IPS-NIHi7 (cell line): ENCODE measurements around the gene REPS2.
"Not testable (repeated sequence)": the region's sequence is repeated elsewhere in the genome, so short reads cannot be mapped to it uniquely, and the experiment has no call there.

Experiments
- DNase-seq: peaks from one replicate; pipeline ENCODE4 v3.0.0; 2012; ENCODE audit warnings: mixed read lengths; ENCODE audit errors: extremely low spot score

REPS2 gene

DNA sequence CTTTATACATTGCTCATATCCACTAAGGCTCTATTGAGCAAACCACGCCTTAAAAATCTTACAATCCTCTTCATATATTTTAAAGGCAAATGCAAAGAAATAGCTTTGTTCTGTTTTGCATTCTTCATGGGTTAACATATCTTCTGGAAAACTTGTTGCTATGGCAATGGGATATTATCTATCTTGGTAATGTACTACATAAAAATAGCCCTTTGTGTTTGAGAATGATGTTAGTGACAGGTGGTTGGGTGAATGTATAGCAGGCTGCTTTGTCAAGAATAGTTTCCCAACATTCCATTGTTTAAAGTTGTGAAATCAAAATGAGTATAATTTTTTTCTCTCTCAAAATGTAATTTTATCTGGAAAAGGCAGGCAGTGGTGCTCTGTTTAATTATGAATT, 16.8 kb downstream of the REPS2 start:
- DNase-seq: no peak

DNA sequence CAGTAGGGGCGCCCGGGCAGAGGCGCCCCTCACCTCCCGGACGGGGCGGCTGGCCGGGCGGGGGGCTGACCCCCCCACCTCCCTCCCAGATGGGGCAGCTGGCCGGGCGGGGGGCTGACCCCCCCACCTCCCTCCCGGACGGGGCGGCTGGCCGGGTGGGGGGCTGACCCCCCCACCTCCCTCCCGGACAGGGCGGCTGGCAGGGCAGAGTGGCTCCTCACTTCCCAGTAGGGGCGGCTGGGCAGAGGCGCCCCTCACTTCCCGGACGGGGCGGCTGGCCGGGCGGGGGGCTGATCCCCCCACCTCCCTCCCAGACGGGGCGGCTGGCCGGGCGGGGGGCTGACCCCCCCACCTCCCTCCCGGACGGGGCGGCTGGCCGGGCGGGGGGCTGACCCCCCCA, 18.5 kb downstream of the REPS2 start:
- DNase-seq: not testable (repeated sequence)

DNA sequence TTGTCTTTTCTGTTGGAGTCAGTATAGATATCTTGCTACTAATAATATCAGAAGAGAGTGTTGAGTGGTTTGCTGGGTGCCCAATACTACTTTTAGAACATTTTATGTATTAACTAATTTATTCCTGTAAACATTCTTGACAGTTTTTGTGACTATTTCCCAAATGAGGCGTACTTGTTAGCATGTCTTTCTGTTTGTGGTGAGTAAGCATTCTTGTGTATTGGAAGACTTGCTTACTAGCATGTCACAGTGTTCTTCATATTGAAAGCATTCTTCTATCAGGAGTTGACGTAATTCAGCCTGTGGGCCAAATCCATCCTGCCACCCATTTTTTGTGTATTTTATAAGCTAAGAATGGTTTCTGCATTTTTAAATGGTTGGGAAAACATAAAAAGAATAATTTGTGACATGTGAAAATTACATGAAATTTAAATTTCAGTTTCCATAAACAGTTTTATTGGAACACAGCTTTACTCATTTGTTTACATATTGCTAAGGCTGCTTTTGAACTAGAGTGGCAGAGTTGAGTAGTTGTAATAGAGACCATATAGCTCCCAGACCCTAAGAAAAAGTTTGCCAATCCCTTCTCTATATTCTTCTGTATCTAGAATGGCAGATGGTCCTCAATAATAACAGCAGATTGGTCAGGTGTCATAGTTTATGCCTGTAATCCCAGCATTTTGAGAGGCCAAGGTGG, 20.4 kb downstream of the REPS2 start:
- no peak for DNase-seq

DNA sequence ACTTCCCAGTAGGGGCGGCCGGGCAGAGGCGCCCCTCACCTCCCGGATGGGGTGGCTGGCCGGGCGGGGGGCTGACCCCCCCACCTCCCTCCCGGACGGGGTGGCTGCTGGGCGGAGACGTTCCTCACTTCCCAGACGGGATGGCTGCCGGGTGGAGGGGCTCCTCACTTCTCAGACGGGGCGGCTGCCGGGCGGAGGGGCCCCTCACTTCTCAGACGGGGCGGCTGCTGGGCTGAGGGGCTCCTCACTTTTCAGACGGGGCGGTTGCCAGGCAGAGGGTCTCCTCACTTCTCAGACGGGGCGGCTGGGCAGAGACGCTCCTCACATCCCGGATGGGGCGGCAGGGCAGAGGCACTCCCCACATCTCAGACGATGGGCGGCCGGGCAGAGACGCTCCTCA, 22.3 kb downstream of the REPS2 start:
- not testable (repeated sequence) for DNase-seq

DNA sequence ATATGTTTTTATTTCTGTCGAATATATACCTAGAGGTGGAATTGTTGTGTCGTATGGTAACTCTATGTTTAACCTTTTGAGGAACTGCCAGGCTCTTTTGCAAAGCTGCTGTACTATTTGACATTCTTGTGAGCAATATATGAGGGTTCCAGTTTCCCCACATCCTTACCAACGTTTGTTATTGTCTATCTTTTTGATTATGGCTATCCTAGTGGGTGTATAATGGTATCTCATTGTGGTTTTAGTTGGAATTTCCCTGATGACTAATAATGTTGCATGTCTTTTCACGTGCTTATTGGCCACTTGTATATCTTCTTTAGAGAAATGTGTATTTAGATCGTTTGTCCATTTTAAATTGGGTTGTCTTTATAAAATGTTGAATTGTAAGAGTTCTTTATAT, 24.5 kb downstream of the REPS2 start:
- DNase-seq: no peak

DNA sequence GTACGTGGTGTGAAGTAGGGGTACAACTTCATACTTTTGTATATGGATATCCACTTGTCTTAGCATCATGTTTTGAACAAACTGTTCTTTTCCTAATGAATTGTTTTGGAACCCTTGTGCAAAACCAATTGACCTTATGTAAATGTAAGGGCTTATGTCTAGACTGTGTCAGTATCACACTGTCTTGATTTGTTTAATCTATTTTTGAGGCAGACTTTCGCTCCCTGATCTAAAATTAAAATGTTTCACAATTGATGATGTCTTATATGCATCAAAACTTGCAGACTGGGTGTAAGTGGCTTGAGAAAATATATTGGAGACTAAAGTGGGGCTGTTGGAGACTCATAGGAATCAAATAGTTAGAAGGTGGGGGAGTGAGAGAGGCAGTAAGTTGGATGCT, 25.2 kb downstream of the REPS2 start:
- DNase-seq: no peak

DNA sequence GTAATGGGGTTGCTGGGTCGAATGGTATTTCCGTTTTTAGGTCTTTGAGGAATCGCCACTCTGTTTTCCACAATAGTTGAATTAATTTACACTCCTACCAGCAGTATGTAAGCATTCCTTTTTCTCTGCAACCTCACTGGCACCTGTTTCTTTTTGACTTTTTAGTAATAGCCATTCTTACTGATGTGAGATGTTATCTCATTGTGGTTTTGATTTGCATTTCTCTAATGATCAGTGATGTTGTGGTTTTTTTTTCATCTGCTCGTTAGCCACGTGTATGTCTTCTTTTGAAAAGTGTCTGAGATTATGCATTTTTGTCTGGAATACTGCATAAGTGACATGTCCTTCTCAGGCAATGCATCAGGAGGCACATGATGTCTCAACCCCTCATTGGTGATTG, 28.8 kb downstream of the REPS2 start:
- DNase-seq: no peak

DNA sequence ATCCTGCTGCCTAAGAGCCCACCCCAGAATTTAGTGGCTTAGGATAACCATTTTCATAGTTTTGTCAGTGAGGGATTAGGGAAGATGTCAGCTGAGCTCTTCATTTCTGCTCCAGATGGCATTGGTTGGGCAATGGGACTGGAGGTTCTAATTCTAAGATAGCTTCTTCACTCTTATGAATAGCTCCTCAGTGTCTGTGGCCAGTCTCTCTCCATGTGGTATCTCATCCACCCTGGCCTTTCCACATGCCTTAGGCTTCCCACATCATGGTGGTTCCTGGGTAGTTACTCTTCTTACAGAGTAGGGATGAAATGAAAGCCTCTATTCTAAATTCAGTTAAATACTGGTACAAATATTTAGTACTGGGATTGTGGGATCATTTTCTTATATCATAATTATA, 31.3 kb downstream of the REPS2 start:
- DNase-seq: no peak

DNA sequence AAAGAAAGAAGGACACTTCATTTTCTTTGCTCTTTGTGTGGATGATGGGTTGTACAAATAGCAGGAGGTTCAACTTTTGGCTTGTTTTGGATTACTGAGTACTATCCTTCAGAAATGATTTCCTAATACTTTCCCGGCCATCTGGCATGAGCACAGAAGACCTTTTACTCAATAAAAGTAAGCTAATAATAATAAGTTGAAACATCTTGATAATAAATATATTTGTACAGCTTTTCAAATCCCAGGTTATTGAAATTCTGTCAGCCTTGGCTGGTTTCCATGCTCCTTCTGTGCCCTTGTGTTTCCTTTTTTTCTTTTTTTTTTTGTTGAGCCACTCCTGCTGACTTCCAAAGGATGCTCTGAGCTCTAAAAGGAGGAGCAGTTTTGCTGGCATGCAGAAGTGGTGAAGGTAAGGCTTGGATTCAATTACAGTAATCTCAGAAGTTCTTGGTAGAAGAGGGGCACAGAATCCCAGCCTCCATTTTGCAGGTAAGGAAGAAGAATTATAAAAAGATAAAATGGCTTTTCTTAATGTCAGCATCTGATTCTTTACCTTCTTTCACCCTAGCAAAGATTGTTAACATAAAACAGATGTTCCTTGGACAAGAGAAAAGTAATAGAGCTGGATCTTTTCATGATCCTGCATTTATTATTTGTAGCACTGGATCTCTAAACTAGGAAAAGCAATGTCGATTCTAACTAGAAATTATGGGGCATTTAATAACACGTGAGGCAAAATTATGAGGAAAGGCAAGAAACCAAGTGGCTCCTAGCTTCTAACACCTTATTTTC, 31.9 kb downstream of the REPS2 start:
- no peak for DNase-seq

DNA sequence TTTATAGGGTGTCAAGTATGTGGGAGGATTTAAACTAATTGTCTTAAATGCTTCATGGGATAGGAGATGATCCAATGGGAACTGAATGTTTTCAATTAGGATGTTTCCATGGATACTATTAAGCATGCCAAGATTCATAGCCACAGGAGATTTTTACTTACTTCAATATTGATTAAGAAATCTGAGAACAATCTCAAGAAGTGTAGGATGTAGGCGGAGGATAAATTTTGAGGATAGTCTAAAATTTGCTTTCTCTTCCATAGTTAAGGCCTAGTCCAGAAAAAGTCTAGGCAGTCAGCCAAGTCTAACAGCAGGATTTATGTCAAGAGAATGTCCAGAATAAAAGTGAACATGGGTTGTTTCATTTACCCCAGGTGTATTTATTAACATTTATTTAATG, 32.8 kb downstream of the REPS2 start:
- no peak for DNase-seq

DNA sequence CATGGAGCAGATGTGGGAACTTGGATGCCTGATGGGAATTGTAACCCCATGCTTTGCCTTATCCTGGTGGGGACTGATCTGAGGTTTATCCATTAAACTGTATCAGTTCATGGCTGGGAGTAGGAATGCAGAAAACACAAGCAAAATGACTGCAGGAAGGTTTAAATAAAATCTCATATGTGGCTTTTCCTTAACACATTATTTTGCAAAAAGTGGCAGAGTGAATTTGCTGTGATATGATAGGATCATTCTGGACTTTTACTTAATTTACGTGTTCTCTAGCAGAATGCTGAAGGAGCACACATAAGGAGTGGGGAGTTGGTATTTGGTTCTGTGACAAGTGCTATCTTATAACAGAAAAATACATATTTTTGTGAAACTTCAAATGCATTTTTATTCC, 34.8 kb downstream of the REPS2 start:
- no peak for DNase-seq

DNA sequence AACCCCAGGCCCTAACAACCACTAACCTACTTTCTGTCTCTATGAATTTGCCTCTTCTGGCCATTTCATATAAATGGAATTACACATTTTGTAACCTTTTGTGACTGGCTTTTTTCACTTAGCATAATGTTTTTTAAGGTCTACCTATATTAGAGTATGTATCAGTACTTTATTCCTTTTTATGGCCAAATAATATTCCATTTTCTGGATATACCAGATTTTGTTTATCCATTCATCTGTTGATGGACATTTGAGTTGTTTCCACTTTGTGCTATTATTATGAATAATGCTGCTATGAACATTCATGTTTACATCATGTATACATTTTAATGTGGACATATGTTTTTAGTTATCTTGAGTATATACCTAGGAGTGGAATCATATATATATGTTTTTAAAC, 35.5 kb downstream of the REPS2 start:
- no peak for DNase-seq

DNA sequence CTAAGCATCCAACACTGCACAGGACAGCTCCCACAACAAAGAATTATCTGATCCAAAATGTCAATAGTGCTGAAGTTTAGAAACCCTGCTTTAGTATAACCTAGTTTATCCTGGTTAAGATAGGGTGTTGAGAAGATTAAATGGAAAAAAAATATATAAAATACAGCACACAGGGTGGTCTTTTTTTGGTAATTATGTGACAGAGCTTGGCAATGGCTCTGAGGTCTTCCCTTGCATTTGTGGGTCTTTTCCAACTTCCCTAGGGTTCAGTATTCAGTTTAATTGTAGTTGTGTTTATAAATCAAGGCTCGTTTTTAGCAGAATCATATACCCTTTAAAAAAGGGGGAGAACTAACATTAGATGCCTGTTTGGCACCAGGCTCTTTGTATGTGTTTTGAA, 36.6 kb downstream of the REPS2 start:
- no peak for DNase-seq

DNA sequence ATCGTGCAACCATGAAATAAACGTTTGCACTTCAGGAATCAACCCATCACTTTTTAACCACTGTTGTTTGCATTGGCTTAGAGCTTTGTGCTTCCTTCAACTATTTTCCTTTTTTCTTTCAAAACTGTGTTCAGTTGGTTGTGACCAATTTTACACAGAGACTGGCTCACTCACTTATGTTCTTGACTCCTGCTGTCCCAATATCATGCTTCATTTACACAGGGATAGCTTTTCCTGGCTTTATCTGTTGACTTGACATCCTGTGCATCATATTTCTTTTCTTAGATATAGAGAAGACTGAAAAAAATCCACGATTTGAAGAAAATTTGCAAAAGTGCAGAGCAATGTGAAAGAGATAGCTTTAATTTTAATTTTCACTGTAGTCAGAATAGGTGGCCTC, 38.8 kb downstream of the REPS2 start:
- DNase-seq: no peak

DNA sequence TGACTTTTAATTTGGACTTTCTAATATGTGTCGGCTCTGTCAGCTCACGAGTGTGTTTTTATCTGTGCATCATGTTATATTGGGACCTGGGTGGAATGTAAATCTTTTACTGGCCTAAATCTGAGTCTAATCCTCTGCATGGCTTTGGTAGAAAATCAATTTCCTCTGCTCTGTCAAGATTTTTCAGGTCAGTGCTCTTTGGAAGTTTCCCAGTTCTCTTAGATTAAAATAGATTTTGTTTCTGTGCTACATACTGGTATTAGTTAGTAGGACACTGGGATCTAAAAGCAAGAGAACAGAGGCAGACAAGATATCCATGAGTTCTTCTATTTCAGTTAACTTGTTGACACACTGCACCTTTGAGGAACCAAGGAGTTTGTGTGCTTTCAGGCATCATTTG, 39.7 kb downstream of the REPS2 start:
- DNase-seq: no peak

DNA sequence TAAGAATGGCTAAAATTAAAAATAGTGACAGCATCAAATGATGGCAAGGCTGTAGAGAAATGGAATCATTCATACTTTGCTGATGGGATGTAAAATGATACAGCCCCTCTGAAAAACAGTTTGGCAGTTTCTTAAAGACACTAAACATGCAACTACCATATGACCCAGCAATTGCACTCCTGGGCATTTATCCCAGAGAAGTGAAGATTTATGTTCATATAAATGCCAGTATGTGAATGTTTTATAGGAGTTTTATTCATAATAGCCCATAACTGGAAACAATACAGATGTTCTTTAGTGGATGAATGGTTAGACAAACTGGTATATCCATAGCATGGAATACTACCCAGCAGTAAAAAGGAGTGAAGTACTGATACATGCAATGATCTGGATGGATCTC, 43.3 kb downstream of the REPS2 start:
- DNase-seq: no peak

DNA sequence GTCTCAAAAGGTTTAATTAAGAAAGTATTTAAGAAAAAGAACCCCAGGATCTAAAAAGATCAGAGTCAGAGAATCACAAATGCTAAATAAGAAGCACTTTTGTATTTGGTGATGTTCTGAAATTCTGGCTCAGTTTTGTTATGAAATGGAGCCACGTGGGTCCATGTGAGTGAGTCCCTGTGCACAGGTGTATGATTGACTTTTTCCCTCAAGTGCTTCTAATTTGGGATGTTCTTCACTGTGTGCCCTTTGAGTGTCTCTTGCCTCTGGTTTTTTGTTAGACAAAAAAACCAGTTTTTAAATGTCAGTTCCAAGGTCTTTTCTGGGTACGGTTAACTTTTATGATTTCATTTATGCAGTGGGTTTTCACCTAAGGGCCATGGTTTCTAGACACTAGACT, 44.4 kb downstream of the REPS2 start:
- no peak for DNase-seq

DNA sequence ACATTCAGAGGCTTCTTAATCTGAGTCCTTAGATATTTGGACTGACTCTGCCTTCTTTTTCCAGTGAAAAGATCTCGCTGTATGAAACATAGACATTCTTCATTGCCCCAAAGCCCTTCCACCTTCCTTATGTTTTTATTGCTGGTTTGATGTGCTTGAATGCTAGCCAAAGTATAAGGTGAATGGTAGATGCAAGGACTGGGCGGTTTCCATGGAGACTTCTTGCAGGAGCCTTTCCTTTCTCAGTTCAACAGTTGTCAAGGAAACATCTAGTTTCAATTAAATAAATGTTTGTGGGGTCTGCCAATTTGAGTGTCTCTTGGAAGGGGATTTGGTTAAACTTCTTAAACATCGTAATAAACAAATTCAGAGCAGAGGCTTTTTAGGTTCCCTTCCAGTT, 46.0 kb downstream of the REPS2 start:
- DNase-seq: no peak

DNA sequence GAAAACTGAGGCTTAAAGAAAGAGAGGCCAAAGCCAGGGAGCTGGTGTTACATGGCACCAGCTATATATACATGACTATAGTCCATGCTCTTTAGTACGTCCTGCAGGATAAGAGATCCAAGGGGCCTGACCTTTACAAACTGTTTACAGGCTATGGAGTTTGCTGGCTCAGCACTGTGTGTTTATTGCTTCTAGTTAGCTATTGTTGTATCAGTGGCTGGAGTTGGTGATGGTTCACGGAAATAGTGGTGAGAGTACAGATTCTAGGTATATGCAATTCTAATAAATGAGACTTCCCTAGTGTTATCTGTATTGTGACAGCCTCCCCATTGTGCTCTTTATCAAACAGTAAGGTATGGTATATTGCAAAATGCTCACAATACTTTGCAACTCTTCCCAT, 46.5 kb downstream of the REPS2 start:
- no peak for DNase-seq

DNA sequence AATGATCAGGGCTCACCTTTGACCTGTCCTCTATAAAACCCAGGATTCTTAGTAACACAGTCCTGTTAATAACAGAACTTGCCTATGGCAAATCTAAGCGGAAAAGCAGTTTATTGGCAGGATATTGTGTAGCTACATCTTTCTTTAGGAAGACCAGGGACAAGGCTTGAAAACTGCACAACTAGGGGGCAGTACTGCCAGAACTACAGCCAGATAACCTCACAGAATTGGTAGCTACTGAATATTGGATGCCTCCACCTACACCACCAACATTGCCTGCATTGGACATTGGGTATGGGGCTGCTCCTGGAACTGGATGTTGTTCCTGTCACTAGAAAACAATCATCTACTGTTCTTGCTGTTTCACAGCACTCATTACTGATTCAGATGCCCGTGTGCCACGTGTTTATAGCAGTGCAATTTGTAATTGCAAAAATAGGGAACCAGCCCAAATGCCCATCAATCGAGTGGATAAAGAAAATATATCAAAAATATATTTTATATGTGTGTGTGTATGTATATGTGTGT, 47.4 kb downstream of the REPS2 start:
- DNase-seq: peak; percentile 43

DNA sequence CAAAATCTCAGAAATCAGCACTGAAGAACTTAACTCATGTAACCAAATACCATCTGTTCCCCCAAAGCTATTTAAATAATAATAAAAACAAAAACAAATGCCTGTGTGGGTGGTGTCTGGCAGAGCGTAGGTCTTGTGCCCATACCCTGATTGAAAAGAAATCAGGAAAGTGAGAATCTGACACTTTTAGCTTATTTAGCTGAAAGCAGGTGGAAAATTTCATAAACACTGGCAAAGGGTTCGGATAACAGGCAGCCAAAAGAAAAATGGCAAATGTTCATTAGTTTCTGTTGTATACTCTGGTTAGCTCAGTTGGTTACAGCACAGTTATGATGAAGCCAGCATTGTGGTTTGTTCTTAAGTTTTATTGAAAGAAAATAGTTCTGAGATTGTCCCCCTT, 48.3 kb downstream of the REPS2 start:
- no peak for DNase-seq

DNA sequence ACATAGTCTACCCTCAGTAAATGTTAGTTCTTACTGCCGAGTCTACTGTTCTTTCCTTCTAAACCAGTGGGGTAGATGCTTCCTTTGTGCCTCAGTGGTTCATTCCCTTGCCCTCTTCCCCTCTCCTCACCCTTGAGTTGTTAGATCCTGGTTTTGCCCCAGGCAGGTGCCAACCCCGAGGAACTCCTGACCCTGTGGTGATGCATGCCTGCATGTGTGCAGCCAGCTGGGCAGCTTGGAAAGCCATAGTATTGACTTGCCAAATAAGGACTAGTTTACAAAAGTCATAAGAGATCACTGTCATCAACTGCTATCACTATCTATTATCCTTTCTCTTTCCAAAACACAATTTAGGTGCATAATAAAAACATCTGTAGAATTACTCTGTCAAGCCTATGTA, 50.9 kb downstream of the REPS2 start:
- no peak for DNase-seq

DNA sequence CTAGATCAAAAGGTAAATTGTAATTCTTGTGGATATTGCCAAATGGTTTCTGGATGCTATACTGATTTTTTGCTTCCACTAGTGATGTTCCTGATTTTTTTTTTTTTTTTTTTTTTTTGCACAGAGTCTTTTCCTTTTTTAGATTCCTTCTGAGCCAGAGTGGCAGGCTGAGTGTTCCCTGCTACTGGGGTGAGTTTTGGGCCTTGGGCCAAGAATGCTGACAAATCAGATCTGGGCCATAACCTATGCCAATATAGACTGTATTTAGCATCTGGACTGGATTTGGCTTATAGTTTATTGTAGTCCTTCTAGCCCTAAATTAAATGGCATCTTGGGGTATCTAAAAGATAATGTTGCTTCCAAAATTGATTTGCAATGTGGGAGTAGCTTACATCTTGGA, 52.8 kb downstream of the REPS2 start:
- DNase-seq: no peak
